ENCODE measurements around the gene ZNF785.
"Not testable (repeated sequence)": the region's sequence is repeated elsewhere in the genome, so short reads cannot be mapped to it uniquely, and the experiment has no call there.

DNA sequence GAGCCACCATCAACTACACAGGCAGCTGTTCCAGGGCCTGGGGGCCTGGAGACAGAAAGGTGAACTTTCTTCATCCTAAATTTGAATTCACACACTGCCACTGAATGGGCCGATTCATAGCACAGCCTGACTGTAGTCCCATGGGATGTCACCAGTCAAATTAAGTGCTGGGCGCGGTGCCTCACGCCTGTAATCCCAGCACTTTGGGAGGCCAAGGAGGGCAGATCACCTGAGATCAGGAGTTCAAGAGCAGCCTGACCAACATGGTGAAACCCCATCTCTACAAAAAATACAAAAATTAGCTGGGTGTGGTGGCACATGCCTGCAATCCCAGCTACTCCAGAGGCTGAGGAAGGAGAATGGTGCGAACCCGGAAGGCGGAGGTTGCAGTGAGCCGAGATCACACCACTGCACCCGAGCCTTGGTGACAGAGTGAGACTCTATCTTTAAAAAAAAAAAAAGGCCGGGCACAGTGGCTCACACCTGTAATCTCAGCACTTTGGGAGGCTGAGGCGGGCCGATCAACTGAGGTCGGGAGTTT is 45.4 kb downstream of the ZNF785 start:
- TF ChIP-seq CTCF, POLR2A (IDR thresholded peaks at IDR 0.05): not testable (repeated sequence)

All from lower leg skin (tissue), 3 donors.